ENCODE measurements around the gene STX18. TPM values are rescaled to one million over a fixed set of nuclear protein-coding genes. Genes with fewer than 3 reads are reported as not detected.

The STX18 gene
- total and polyA plus RNA-seq, 2 donors (not counting 3 experiments of a cell fraction or from before 2014, with no cell fraction given), result 30.7 to 31.2 TPM

GRCh38 chr4:4410271-4410670, 131.6 kb downstream of the STX18 start:
- ChIA-PET POLR2A (no interaction called here), CTCF (no interaction called here)
- Histone ChIP-seq H3K4me2 (ENCODE audit: insufficient read depth, low read length) (no peak overlapping the region), H3K27ac (ENCODE audit: insufficient read depth, low read depth, low read length) (no peak overlapping the region), H4K20me1 (replicated peaks; ENCODE audit: control insufficient read depth, extremely low read depth, insufficient read depth, low read length) (no peaks in the 10 kb centered on the region), H3K79me2 (ENCODE audit: control insufficient read depth, insufficient read depth, low read length) (no peaks in the 10 kb centered on the region), H3K27me3 (ENCODE audit: control insufficient read depth in 2 of 2, insufficient read depth in 2 of 2, low read length in 2 of 2) (no peaks in the 10 kb centered on the region), H2AFZ (ENCODE audit: low read depth, low read length) (no peak overlapping the region), H3K9me3 (replicated peaks; ENCODE audit: control insufficient read depth, insufficient read depth, low read length) (no peaks in the 10 kb centered on the region), H3K9me1 (replicated peaks; ENCODE audit: control insufficient read depth, extremely low read depth, insufficient read depth, low read length) (no peaks in the 10 kb centered on the region), H3K36me3 (ENCODE audit: control insufficient read depth in 2 of 2, extremely low read depth in 1 of 2, insufficient read depth in 2 of 2, low read length in 2 of 2) (no peaks in the 10 kb centered on the region), H3K4me3 (replicated peaks in 1 of 3; ENCODE audit: insufficient read depth in 1 of 3, low read depth in 1 of 3, low read length in 3 of 3) (no peak overlapping the region), H3K4me1 (ENCODE audit: control insufficient read depth, extremely low read depth, insufficient read depth, low read length) (no peaks in the 10 kb centered on the region), H3K9ac (replicated peaks; ENCODE audit: extremely low read depth, insufficient read depth, low read length) (no peak overlapping the region)
- FAIRE-seq (no peak), DNase-seq (ENCODE audit: low read depth, low spot score) (no peak)
- no TSS peak for BruUV-seq (replicated peaks)
- dilution Hi-C loops (cut with MboI; ENCODE audit: extremely low pct_ligation_motif_present, low sequenced_read_pairs) (no loop called here), intact Hi-C loops (cut with micrococcal nuclease) (no loop called here)
- TF ChIP-seq POLR2A (IDR thresholded peaks at IDR 0.05; ENCODE audit: low read depth, low read length), result no peak
- TF ChIP-seq MAX (IDR thresholded peaks at IDR 0.05; ENCODE audit: insufficient read depth, insufficient read length), result no peak
- no peak for TF ChIP-seq GATA2 (IDR thresholded peaks at IDR 0.05; ENCODE audit: insufficient read depth, insufficient read length, low read depth, low read length)
- TF ChIP-seq POLR2AphosphoS5 (IDR thresholded peaks at IDR 0.05; ENCODE audit: insufficient read depth, low read depth, low read length), result no peak
- no peak for TF ChIP-seq CTCF (IDR thresholded peaks at IDR 0.05; ENCODE audit: extremely low read depth in 1 of 2, insufficient read depth in 1 of 2, low read depth in 1 of 2, low read length in 2 of 2)
- TF ChIP-seq MYC (IDR thresholded peaks at IDR 0.05; ENCODE audit: low read depth, low read length), result no peak
- no peak for TF ChIP-seq EZH2 (IDR thresholded peaks at IDR 0.05; ENCODE audit: borderline replicate concordance, low read depth, low read length, severe bottlenecking)
- TF ChIP-seq JUN (IDR thresholded peaks at IDR 0.05; ENCODE audit: borderline replicate concordance, insufficient read depth, insufficient read length, low read depth), result no peak
- no peak for TF ChIP-seq FOS (IDR thresholded peaks at IDR 0.05; ENCODE audit: borderline replicate concordance, insufficient read depth, low read length)
